WTC11 (cell line): Measurements from ENCODE around the gene USB1.

Experiments used
- CTCF ChIP-seq: fragments of 200-600 bp; IDR thresholded peaks from 2 replicates; pipeline ENCODE4 v1.8.0; 2022; ENCODE audit warnings: antibody characterized with exemption
- ESRRA ChIP-seq: sonication (generic); formaldehyde crosslinking; IDR thresholded peaks from 2 replicates; pipeline ENCODE4 v1.8.1; 2022; ENCODE audit warnings: mild to moderate bottlenecking, missing genetic modification reagents, borderline replicate concordance
- TF ChIP-seq, protein P1 (sequence below): sonication (generic); formaldehyde crosslinking; IDR thresholded peaks from 2 replicates; pipeline ENCODE4 v1.8.0; 2022; ENCODE audit warnings: missing genetic modification reagents
- TF ChIP-seq, protein P2 (sequence below): sonication (generic); formaldehyde crosslinking; IDR thresholded peaks from 2 replicates; pipeline ENCODE4 v1.8.1; 2022; ENCODE audit warnings: missing genetic modification reagents, borderline replicate concordance

DNA sequence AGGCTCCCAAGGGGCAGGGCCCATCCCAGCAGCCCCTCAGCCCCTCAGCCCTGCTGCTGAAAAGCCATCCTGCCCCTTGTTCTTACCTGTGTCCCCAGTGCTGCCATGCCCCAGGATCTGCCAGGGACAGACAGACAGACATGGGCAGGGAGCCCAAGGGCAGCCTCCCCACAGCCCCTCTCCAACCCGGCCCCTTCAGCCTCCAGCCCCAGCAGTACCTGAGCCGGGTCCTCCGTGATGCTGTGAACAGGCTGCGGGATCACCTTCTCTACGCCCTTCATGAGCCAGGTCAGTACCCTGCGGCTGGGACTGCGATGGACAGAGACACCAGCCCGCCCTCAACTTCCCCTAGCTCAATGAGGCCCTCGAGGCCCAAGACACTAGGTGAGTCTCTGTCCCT, 38.5 kb upstream of the USB1 start:
- TF ChIP-seq, protein P1, sequence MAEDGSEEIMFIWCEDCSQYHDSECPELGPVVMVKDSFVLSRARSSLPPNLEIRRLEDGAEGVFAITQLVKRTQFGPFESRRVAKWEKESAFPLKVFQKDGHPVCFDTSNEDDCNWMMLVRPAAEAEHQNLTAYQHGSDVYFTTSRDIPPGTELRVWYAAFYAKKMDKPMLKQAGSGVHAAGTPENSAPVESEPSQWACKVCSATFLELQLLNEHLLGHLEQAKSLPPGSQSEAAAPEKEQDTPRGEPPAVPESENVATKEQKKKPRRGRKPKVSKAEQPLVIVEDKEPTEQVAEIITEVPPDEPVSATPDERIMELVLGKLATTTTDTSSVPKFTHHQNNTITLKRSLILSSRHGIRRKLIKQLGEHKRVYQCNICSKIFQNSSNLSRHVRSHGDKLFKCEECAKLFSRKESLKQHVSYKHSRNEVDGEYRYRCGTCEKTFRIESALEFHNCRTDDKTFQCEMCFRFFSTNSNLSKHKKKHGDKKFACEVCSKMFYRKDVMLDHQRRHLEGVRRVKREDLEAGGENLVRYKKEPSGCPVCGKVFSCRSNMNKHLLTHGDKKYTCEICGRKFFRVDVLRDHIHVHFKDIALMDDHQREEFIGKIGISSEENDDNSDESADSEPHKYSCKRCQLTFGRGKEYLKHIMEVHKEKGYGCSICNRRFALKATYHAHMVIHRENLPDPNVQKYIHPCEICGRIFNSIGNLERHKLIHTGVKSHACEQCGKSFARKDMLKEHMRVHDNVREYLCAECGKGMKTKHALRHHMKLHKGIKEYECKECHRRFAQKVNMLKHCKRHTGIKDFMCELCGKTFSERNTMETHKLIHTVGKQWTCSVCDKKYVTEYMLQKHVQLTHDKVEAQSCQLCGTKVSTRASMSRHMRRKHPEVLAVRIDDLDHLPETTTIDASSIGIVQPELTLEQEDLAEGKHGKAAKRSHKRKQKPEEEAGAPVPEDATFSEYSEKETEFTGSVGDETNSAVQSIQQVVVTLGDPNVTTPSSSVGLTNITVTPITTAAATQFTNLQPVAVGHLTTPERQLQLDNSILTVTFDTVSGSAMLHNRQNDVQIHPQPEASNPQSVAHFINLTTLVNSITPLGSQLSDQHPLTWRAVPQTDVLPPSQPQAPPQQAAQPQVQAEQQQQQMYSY (CRISPR knock-in tag), result no peak
- no peak for TF ChIP-seq ESRRA (CRISPR knock-in tag)
- TF ChIP-seq, protein P2, sequence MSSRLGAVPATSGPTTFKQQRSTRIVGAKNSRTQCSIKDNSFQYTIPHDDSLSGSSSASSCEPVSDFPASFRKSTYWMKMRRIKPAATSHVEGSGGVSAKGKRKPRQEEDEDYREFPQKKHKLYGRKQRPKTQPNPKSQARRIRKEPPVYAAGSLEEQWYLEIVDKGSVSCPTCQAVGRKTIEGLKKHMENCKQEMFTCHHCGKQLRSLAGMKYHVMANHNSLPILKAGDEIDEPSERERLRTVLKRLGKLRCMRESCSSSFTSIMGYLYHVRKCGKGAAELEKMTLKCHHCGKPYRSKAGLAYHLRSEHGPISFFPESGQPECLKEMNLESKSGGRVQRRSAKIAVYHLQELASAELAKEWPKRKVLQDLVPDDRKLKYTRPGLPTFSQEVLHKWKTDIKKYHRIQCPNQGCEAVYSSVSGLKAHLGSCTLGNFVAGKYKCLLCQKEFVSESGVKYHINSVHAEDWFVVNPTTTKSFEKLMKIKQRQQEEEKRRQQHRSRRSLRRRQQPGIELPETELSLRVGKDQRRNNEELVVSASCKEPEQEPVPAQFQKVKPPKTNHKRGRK (CRISPR knock-in tag), result no peak
- TF ChIP-seq CTCF, result no peak
